Measurements from ENCODE around the gene INPP4B. TPM values are rescaled to one million over a fixed set of nuclear protein-coding genes. Genes with fewer than 3 reads are reported as not detected.

The INPP4B gene
- total RNA-seq, 1 donor from 2014 or later, result 3.4 TPM

- Mint-ChIP-seq H3K4me3 (ENCODE audit: low read depth) (no peak overlapping the region), H3K27ac (no peak overlapping the region), H3K4me1 (ENCODE audit: low read depth) (peaks cover 10% of the 10 kb centered on the region), H3K9me3 (ENCODE audit: low read depth) (no peaks in the 10 kb centered on the region), H3K27me3 (peaks cover 5% of the 10 kb centered on the region), H3K36me3 (ENCODE audit: insufficient read depth) (no peaks in the 10 kb centered on the region)
- no peak for TF ChIP-seq CTCF (IDR thresholded peaks at IDR 0.05; ENCODE audit: unreplicated experiment)
- no peak for DNase-seq (ENCODE audit: low spot score, unreplicated experiment)
Observed at GRCh38 chr4:142311916-142312315, 534.2 kb downstream of the INPP4B start.

- peaks cover 5% of the 10 kb centered on the region for H3K27me3 Mint-ChIP-seq
- no peak for DNase-seq (ENCODE audit: low spot score, unreplicated experiment)
- no peak overlapping the region for H3K4me3 Mint-ChIP-seq (ENCODE audit: low read depth)
- no peaks in the 10 kb centered on the region for H3K36me3 Mint-ChIP-seq (ENCODE audit: insufficient read depth)
- no peaks in the 10 kb centered on the region for H3K9me3 Mint-ChIP-seq (ENCODE audit: low read depth)
- H3K27ac Mint-ChIP-seq, result no peak overlapping the region
- H3K4me1 Mint-ChIP-seq (ENCODE audit: low read depth), result peaks cover 7% of the 10 kb centered on the region
- TF ChIP-seq CTCF (IDR thresholded peaks at IDR 0.05; ENCODE audit: unreplicated experiment), result no peak
Observed at GRCh38 chr4:142309772-142310171, 536.3 kb downstream of the INPP4B start.

GRCh38 chr4:142307857-142308256, 538.2 kb downstream of the INPP4B start:
- no peak overlapping the region for H3K27ac Mint-ChIP-seq
- no peaks in the 10 kb centered on the region for H3K36me3 Mint-ChIP-seq (ENCODE audit: insufficient read depth)
- no peak for DNase-seq (ENCODE audit: low spot score, unreplicated experiment)
- H3K4me1 Mint-ChIP-seq (ENCODE audit: low read depth), result peaks cover 1% of the 10 kb centered on the region
- H3K27me3 Mint-ChIP-seq, result no peaks in the 10 kb centered on the region
- H3K4me3 Mint-ChIP-seq (ENCODE audit: low read depth), result no peak overlapping the region
- TF ChIP-seq CTCF (IDR thresholded peaks at IDR 0.05; ENCODE audit: unreplicated experiment), result no peak
- no peaks in the 10 kb centered on the region for H3K9me3 Mint-ChIP-seq (ENCODE audit: low read depth)

- Mint-ChIP-seq H3K36me3 (ENCODE audit: insufficient read depth) (no peaks in the 10 kb centered on the region), H3K27me3 (no peaks in the 10 kb centered on the region), H3K27ac (no peak overlapping the region), H3K4me1 (ENCODE audit: low read depth) (no peaks in the 10 kb centered on the region), H3K4me3 (ENCODE audit: low read depth) (no peak overlapping the region), H3K9me3 (ENCODE audit: low read depth) (no peaks in the 10 kb centered on the region)
- no peak for TF ChIP-seq CTCF (IDR thresholded peaks at IDR 0.05; ENCODE audit: unreplicated experiment)
- no peak for DNase-seq (ENCODE audit: low spot score, unreplicated experiment)
Observed at GRCh38 chr4:142297313-142297712, 548.8 kb downstream of the INPP4B start.

- Mint-ChIP-seq H3K36me3 (ENCODE audit: insufficient read depth) (no peaks in the 10 kb centered on the region), H3K4me1 (ENCODE audit: low read depth) (no peaks in the 10 kb centered on the region), H3K27ac (no peak overlapping the region), H3K27me3 (no peaks in the 10 kb centered on the region), H3K9me3 (ENCODE audit: low read depth) (peaks cover 5% of the 10 kb centered on the region), H3K4me3 (ENCODE audit: low read depth) (no peak overlapping the region)
- DNase-seq (ENCODE audit: low spot score, unreplicated experiment), result no peak
- TF ChIP-seq CTCF (IDR thresholded peaks at IDR 0.05; ENCODE audit: unreplicated experiment), result no peak
Observed at GRCh38 chr4:142293536-142293935, 552.6 kb downstream of the INPP4B start.

All from progenitor cell of endocrine pancreas (in vitro differentiated cells).